ENCODE measurements around the gene TPM2. TPM values are rescaled to one million over a fixed set of nuclear protein-coding genes. Genes with fewer than 3 reads are reported as not detected.

The TPM2 gene
- total and polyA plus RNA-seq, 2 donors (not counting 1 experiment from before 2014, with no cell fraction given) = 2.4 to 6.3 TPM

GRCh38 chr9:35729700-35730485, 40.2 kb upstream of the TPM2 start:
- Histone ChIP-seq H3K9me3 (ENCODE audit: control extremely low read depth in 1 of 3, control insufficient read depth in 2 of 3, insufficient read depth in 1 of 3, low read length in 2 of 3) (no peaks in the 10 kb centered on the region), H4K20me1 (ENCODE audit: control insufficient read depth, insufficient read depth, low read length, poor library complexity, severe bottlenecking) (peaks cover 52% of the 10 kb centered on the region), H3K36me3 (replicated peaks in 1 of 2; ENCODE audit: control extremely low read depth in 1 of 2, control insufficient read depth in 1 of 2, extremely low read depth in 1 of 2, insufficient read depth in 2 of 2, low read length in 1 of 2) (peaks cover under 1 to 37% of the 10 kb centered on the region in 2 experiments), H3K79me2 (ENCODE audit: control insufficient read depth, insufficient read depth, low read length) (peaks cover 80% of the 10 kb centered on the region), H3K9ac (ENCODE audit: low read length) (peak overlapping the region; percentile 84), H3K4me3 (ENCODE audit: control extremely low read depth in 1 of 5, extremely low read depth in 1 of 5, insufficient read depth in 1 of 5, low read depth in 2 of 5, low read length in 4 of 5) (peak overlapping the region; percentile 16 to 86 (median 52)), H3K4me2 (replicated peaks; ENCODE audit: low read depth, low read length, poor library complexity, severe bottlenecking) (peak overlapping the region; percentile 89), H3K27ac (ENCODE audit: low read length in 2 of 2) (peak overlapping the region in 1 of 2 donors; percentile 92), H3K4me1 (ENCODE audit: control insufficient read depth in 2 of 2, insufficient read depth in 2 of 2, low read length in 2 of 2) (peaks cover 63 to 67% of the 10 kb centered on the region in 2 donors), H3K27me3 (replicated peaks in 1 of 4; ENCODE audit: control extremely low read depth in 1 of 4, control insufficient read depth in 3 of 4, insufficient read depth in 4 of 4, low read length in 3 of 4) (no peaks in the 10 kb centered on the region), H2AFZ (ENCODE audit: insufficient read depth, low read depth, low read length, poor library complexity, severe bottlenecking) (peak overlapping the region; percentile 25)
- WGBS (ENCODE audit: insufficient coverage) = 11% methylated on average over 6 of the region's 6 CpGs
- Mint-ChIP-seq H3K9me3 (ENCODE audit: insufficient read depth) (no peaks in the 10 kb centered on the region), H3K27me3 (no peaks in the 10 kb centered on the region), H3K4me3 (no peak overlapping the region), H3K27ac (no peak overlapping the region), H3K4me1 (peaks cover 13% of the 10 kb centered on the region)
- TF ChIP-seq EZH2 (IDR thresholded peaks at IDR 0.05; ENCODE audit: borderline replicate concordance, insufficient read depth, low read depth, low read length, poor library complexity, severe bottlenecking) = no peak
- TF ChIP-seq, protein P1, sequence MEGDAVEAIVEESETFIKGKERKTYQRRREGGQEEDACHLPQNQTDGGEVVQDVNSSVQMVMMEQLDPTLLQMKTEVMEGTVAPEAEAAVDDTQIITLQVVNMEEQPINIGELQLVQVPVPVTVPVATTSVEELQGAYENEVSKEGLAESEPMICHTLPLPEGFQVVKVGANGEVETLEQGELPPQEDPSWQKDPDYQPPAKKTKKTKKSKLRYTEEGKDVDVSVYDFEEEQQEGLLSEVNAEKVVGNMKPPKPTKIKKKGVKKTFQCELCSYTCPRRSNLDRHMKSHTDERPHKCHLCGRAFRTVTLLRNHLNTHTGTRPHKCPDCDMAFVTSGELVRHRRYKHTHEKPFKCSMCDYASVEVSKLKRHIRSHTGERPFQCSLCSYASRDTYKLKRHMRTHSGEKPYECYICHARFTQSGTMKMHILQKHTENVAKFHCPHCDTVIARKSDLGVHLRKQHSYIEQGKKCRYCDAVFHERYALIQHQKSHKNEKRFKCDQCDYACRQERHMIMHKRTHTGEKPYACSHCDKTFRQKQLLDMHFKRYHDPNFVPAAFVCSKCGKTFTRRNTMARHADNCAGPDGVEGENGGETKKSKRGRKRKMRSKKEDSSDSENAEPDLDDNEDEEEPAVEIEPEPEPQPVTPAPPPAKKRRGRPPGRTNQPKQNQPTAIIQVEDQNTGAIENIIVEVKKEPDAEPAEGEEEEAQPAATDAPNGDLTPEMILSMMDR (IDR thresholded peaks at IDR 0.05) = peak; percentile 53
- ChIA-PET POLR2A (interaction anchor here (0.5 to 4.4 kb wide), 2 partner anchors 11 to 116 kb away, joined by 3 to 21 read pairs; no protein-coding TSS in a partner anchor), CTCF (interaction anchor here (0.6 to 9.7 kb wide), 20 partner anchors 10 to 153 kb away, joined by 3 to 142 read pairs (median 8); partner anchors contain the start of genes CCDC107, GBA2, HINT2 and RGP1)
- DNase-seq (peak; percentile 55), ATAC-seq (ENCODE audit: low read depth) (no peak)
- intact Hi-C loops (cut with micrococcal nuclease) = loop anchor here (5.0 to 10.0 kb wide), 5 partner anchors 462 to 1913 kb away; partner anchors contain the start of genes CLTA, DNAI1, FAM219A and FANCG
